SK-N-SH treated with all-trans-retinoic acid at 6 μM for 48 hours (cell line): Measurements from ENCODE around the gene WDR5B.

Experiments
- CSRNP3 ChIP-seq: fragments of 250-450 bp; sonication (Bioruptor Pico); IDR thresholded peaks from 2 replicates; pipeline ENCODE4 v1.5.1; 2021; ENCODE audit warnings: mild to moderate bottlenecking, moderate library complexity
- ISL1 ChIP-seq: fragments of 250-450 bp; sonication (Bioruptor Pico); IDR thresholded peaks from 2 replicates; pipeline ENCODE4 v2.1.2; 2022; ENCODE audit warnings: mild to moderate bottlenecking, moderate library complexity
- OSR1 ChIP-seq: fragments of 250-450 bp; sonication (Bioruptor Pico); IDR thresholded peaks from 2 replicates; pipeline ENCODE4 v1.8.0; 2022; ENCODE audit warnings: moderate library complexity, mild to moderate bottlenecking, inconsistent platforms
- PATZ1 ChIP-seq: fragments of 250-450 bp; sonication (Bioruptor Pico); IDR thresholded peaks from 2 replicates; pipeline ENCODE4 v1.8.0; 2020; ENCODE audit warnings: mild to moderate bottlenecking, moderate library complexity, borderline replicate concordance
- RARB ChIP-seq: fragments of 250-450 bp; sonication (Bioruptor Pico); IDR thresholded peaks from 2 replicates; pipeline ENCODE4 v1.8.0; 2021; ENCODE audit warnings: mild to moderate bottlenecking, moderate library complexity
- TCF4 ChIP-seq: fragments of 250-450 bp; sonication (Bioruptor Pico); IDR thresholded peaks from 2 replicates; pipeline ENCODE4 v1.8.0; 2021; ENCODE audit warnings: mild to moderate bottlenecking, moderate library complexity, borderline replicate concordance
- ZC3H10 ChIP-seq: fragments of 250-450 bp; sonication (Bioruptor Pico); IDR thresholded peaks from 2 replicates; pipeline ENCODE4 v1.5.1; 2021; ENCODE audit warnings: mild to moderate bottlenecking, moderate library complexity
- ZFP3 ChIP-seq: fragments of 250-450 bp; sonication (Bioruptor Pico); IDR thresholded peaks from 2 replicates; pipeline ENCODE4 v1.5.0; 2020; ENCODE audit warnings: mild to moderate bottlenecking, moderate library complexity
- ZFP30 ChIP-seq: fragments of 450-650 bp; formaldehyde crosslinking; IDR thresholded peaks from 2 replicates; pipeline ENCODE4 v1.5.0; 2022; ENCODE audit warnings: mild to moderate bottlenecking, moderate library complexity

- TF ChIP-seq ZFP30 (CRISPR knock-in tag) (no peak), ZFP3 (no peak), ZC3H10 (no peak), OSR1 (CRISPR knock-in tag) (no peak), CSRNP3 (no peak), PATZ1 (CRISPR knock-in tag) (no peak), ISL1 (CRISPR knock-in tag) (no peak), TCF4 (CRISPR knock-in tag) (no peak), RARB (CRISPR knock-in tag) (no peak)
These were observed 18.7 kb downstream of the WDR5B start for GRCh38 chr3:122397201-122397600.
